Pancreas (tissue), 10 donors: Measurements from ENCODE around the gene TARM1. TPM values are rescaled to one million over a fixed set of nuclear protein-coding genes. Genes with fewer than 3 reads are reported as not detected.

ENCODE experiments used
- ATAC-seq, 4 donors: fragments of 200-7000 bp; cut with Tn5 transposase; one replicate each; pipeline versions ENCODE4 v1.8.0 to v1.9.1; 2020; ENCODE audit warnings: mild to moderate bottlenecking in 4 of 4, moderate library complexity in 4 of 4
- DNase-seq, 6 donors: peaks; one replicate each; pipeline ENCODE4 v3.0.0-alpha.2; 2020
- FAIRE-seq: peaks from 2 replicates; lab custom pipeline; 2012; peaks lifted over from hg19 to GRCh38; lab: Jason Lieb, UNC
- H3K27ac ChIP-seq, 4 donors: fragments of 200-600 bp; sonication (generic); 1 replicate in 3 of 4; 2 replicates in 1 of 4; pipeline versions ENCODE4 v1.5.0 to v1.8.0; 2020
- H3K27me3 ChIP-seq, 4 donors: fragments of 200-600 bp; one replicate each; pipeline ENCODE4 v1.8.0; 2021
- H3K36me3 ChIP-seq, 3 donors: fragments of 200-600 bp; sonication (generic) in 1 of 3; one replicate each; pipeline versions ENCODE4 v1.5.0 to v1.8.0; 2020 to 2021
- H3K4me1 ChIP-seq, 3 donors: fragments of 200-600 bp; one replicate each; pipeline ENCODE4 v1.8.0; 2021
- H3K4me3 ChIP-seq, 4 donors: fragments of 200-600 bp; sonication (generic) in 2 of 4; one replicate each; pipeline versions ENCODE4 v1.5.0 to v1.8.0; 2020 to 2021
- H3K9me3 ChIP-seq, 4 donors: fragments of 200-600 bp; one replicate each; pipeline ENCODE4 v1.8.0; 2021
- WGBS, 2 donors: extraction: QIAGEN DNeasy Blood & Tissue Kit; methylation state at CpG; one replicate each; pipeline ENCODE4 v1.1.7; 2013; 5-methylcytosine and 5-hydroxymethylcytosine counted together
- intact Hi-C, 3 donors: fragments of 100-400 bp; cut with DNase I; formaldehyde crosslinking; loops; one replicate each; pipeline versions ENCODE4 v1.11.1 to v1.14.2; 2022
- polyA plus RNA-seq, 2 donors: library from polyadenylated mRNA; stranded (reverse); fragments of 200-250 nt; gene quantifications; one replicate each; pipeline ENCODE4 v1.2.3, GENCODE V29; 2013
- total RNA-seq, 6 donors: library from RNA; stranded (reverse); fragmentation: NEBNext Ultra II Directional in 4 of 6; extraction: Animal tissue kit (Norgen Biotek cat#: 25700) in 4 of 6; gene quantifications; one replicate each; pipeline versions ENCODE4 v1.2.1 to v1.2.4, GENCODE V29; 2021 to 2023
- TF ChIP-seq, protein P1 (sequence below), 4 donors: fragments of 200-600 bp; sonication (generic) in 3 of 4; IDR thresholded peaks; one replicate each; pipeline versions ENCODE4 v1.5.0 to v1.8.0; 2021; ENCODE audit warnings: antibody characterized with exemption in 4 of 4
- donor health status: healthy with polysubstance abuse.
- donor health status: DM: no; HTN: no; CAD: no; lungs with moderate emphysema.
- donor health status: DM: no; HTN: no; CAD: no.
- donor health status: control.
- donor health status: control.
- donor health status: Bipolar disorder and iron deficiency.
- donor health status: DM: yes; HTN: yes; CAD: no.
- donor health status: DM: no; HTN: no; CAD: no.
- donor health status: DM: no; HTN: no; CAD: no.
- donor health status: DM: yes; HTN: yes; CAD: no.

TARM1 gene
- total and polyA plus RNA-seq, 8 donors = not detected

DNA sequence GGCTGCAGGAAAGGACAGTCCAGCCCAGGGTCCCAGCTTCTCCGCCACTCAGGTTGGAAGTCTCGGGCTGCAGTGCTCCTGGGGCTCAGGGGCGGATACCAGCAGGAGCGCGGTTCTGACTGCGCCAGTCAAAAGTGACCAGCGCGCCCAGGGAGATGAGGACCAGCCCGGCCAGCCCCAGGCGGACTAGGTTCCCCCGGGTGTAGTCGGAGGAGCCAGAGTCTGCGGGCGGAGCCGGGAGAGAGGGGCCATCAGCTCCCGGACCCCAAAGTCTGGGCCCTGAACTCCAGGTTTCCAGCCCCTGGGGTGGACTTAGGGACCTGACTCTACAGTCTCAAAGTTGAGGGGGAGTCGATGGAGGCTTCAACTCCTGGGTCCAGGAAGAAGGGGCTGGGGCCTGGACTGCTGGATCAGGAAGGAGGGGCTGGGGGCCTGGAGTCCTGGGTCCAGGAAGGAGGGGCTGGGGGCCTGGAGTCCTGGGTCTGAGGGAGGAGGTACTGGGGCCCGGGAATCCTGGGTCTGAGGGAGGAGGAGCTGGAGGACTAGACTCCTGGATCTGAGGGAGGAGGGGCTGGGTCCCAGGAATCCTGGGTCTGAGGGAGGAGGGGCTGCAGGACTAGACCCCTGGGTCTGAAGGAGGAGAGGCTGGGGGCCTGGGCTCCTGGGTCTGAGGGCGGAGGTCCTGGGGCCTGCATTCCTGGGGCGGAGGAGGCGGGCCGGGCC is 14.1 kb upstream of the TARM1 start:
- Histone ChIP-seq H3K4me1 (no peaks in the 10 kb centered on the region), H3K27ac (no peak overlapping the region), H3K4me3 (peak overlapping the region in 2 of 4 donors; percentile 26 to 41), H3K27me3 (peaks cover 0 to 4% (median 0%) of the 10 kb centered on the region in 4 donors), H3K36me3 (no peaks in the 10 kb centered on the region), H3K9me3 (no peaks in the 10 kb centered on the region)
- TF ChIP-seq, protein P1, sequence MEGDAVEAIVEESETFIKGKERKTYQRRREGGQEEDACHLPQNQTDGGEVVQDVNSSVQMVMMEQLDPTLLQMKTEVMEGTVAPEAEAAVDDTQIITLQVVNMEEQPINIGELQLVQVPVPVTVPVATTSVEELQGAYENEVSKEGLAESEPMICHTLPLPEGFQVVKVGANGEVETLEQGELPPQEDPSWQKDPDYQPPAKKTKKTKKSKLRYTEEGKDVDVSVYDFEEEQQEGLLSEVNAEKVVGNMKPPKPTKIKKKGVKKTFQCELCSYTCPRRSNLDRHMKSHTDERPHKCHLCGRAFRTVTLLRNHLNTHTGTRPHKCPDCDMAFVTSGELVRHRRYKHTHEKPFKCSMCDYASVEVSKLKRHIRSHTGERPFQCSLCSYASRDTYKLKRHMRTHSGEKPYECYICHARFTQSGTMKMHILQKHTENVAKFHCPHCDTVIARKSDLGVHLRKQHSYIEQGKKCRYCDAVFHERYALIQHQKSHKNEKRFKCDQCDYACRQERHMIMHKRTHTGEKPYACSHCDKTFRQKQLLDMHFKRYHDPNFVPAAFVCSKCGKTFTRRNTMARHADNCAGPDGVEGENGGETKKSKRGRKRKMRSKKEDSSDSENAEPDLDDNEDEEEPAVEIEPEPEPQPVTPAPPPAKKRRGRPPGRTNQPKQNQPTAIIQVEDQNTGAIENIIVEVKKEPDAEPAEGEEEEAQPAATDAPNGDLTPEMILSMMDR (IDR thresholded peaks at IDR 0.05) = no peak
- FAIRE-seq = no peak
- peak in 1 of 6 donors; percentile 29 for DNase-seq
- 73 to 82% methylated on average over 20 to 22 of the region's 22 CpGs for WGBS, 2 donors
- ATAC-seq = peak in 1 of 4 donors; percentile 7
- intact Hi-C loops = no loop called here

DNA sequence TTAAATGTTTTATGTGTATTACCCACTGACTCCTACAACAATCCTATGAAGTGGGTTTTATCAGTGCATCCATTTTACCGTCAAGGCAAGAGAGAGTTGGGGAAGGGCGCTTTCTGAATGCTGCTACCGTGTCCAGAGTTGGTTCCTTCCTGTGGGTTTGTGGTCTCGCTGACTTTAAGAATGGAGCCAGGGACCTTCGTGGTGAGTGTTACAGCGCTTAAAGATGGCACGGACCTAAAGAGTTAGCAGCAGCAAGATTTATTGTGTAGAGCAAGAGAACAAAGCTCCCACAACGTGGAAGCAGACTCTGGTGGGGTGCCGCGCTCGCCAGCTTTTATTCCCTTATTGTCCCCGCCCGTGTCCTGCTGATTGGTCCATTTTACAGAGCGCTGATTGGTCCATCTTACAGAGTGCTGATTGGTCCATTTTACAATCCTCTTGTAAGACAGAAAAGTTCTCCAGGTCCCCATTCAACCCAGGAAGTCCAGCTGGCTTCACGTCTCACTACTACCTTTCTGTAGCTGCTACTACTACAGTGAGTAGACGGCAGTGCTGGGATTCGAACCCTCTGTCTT is 13.3 kb upstream of the TARM1 start:
- Histone ChIP-seq H3K27ac (no peak overlapping the region), H3K36me3 (no peaks in the 10 kb centered on the region), H3K27me3 (peaks cover 0 to 4% (median 0%) of the 10 kb centered on the region in 4 donors), H3K4me3 (no peak overlapping the region), H3K9me3 (no peaks in the 10 kb centered on the region), H3K4me1 (no peaks in the 10 kb centered on the region)
- TF ChIP-seq, protein P1 (IDR thresholded peaks at IDR 0.05) = no peak
- 79 to 84% methylated on average over 17 of the region's 17 CpGs for WGBS, 2 donors
- intact Hi-C loops = no loop called here
- DNase-seq = no peak
- ATAC-seq = no peak
- FAIRE-seq = no peak

DNA sequence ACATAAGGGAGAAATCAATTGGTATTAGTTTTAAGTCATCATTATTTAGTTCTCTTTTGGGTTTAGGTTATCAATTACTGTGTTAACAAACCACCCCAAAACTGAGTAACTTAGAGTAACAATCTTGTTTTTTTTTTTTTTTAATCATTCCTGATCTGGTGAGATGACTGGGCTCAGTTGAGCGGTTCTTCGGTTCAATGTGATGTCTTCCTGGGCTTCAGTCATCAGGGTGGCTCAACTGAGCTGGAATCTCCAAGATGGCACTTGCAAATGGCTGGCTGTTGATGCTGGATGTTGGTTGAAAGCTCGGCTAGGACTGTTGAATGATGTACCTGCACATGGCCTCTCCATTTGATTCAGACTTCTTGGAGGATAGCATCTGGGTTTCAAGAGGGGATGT is 3.2 kb upstream of the TARM1 start:
- DNase-seq = no peak
- Histone ChIP-seq H3K27ac (no peak overlapping the region), H3K27me3 (no peaks in the 10 kb centered on the region), H3K4me3 (no peak overlapping the region), H3K36me3 (no peaks in the 10 kb centered on the region), H3K9me3 (no peaks in the 10 kb centered on the region), H3K4me1 (no peaks in the 10 kb centered on the region)
- TF ChIP-seq, protein P1 (IDR thresholded peaks at IDR 0.05) = no peak
- intact Hi-C loops = no loop called here
- 78 to 81% methylated on average over 3 of the region's 3 CpGs for WGBS, 2 donors
- ATAC-seq = no peak
- no peak for FAIRE-seq

DNA sequence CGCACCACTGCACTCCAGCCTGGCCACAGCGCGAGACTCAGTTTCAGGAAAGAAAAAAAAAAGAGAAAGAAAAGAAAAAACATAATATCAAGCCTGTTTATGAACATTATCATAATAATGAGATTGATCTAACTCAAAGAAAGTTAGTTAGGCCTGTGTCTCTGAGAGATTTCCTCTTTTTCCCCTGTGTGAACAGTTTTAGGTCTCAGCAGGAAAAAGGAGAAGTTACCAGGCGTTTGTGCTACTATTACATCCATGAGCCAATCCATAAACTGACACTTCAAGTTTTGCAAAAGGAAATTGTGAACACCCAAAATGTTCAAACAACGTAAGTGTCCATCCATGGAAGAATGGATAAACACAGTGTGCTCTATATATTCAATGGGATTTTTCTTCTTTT is 3.8 kb downstream of the TARM1 start:
- no peaks in the 10 kb centered on the region for H3K36me3 ChIP-seq
- H3K9me3 ChIP-seq = no peaks in the 10 kb centered on the region
- H3K4me3 ChIP-seq = no peak overlapping the region
- no peak for FAIRE-seq
- ATAC-seq = no peak
- no peak for DNase-seq
- no peaks in the 10 kb centered on the region for H3K4me1 ChIP-seq
- intact Hi-C loops = no loop called here
- TF ChIP-seq, protein P1 (IDR thresholded peaks at IDR 0.05) = no peak
- H3K27me3 ChIP-seq = no peaks in the 10 kb centered on the region
- no peak overlapping the region for H3K27ac ChIP-seq
- 64 to 76% methylated on average over 5 of the region's 5 CpGs for WGBS, 2 donors

DNA sequence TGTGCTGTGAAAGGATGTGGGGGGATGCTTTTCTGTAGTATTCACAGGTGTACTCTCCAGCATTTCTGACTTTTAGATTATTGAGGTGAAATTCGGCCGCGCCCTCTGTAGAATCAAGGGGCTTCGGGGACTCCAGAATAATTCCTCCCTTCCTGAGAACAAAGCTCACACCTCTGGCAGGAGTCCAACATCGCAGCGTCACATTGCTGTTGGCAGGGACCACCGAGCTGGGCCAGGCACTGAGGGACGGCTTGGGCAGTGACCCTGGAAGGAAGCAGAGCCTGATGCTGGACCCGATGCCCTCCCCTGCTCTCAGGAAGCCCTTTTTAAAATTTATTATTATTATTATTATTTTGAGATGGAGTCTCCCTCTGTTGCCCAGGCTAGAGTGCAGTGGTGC is 6.3 kb downstream of the TARM1 start:
- TF ChIP-seq, protein P1 (IDR thresholded peaks at IDR 0.05) = no peak
- WGBS, 2 donors = 61 to 71% methylated on average over 9 of the region's 9 CpGs
- intact Hi-C loops = no loop called here

More for the DNA sequence above, 6.3 kb downstream of the TARM1 start:
- no peak overlapping the region for H3K4me3 ChIP-seq
- H3K27ac ChIP-seq = no peak overlapping the region
- DNase-seq = no peak
- H3K27me3 ChIP-seq = no peaks in the 10 kb centered on the region
- H3K9me3 ChIP-seq = no peaks in the 10 kb centered on the region
- no peak for FAIRE-seq
- no peaks in the 10 kb centered on the region for H3K4me1 ChIP-seq
- no peaks in the 10 kb centered on the region for H3K36me3 ChIP-seq
- ATAC-seq = no peak
